Activated T-cell treated with anti-CD3 and anti-CD28 coated beads, Interleukin-2, amount 50 U/mL, for 1 hour (primary cell): ENCODE data around the gene MAP2.

Experiments used
- DNase-seq: peaks from one replicate; pipeline ENCODE4 v3.0.0-alpha.2; 2020

Gene MAP2

DNA sequence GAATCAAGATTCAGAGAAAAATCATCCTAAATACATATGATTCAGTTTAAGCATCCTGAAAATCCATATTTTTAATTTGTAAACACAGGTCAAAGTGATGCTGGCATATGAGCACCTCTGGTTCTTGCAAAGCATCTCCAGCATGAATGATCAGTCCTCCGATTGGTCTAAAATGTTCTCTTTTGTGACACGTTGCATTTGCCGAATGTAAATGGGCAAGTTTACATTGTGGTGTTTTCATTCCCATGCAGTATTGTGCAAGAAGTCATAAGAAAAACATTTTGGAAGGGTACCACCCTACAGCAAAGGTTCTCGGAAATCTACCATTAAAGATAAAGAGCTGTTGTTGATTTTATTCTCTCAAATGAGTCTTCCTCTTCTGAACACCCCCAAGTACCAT lies 239.8 kb downstream of the MAP2 start:
- no peak for DNase-seq

DNA sequence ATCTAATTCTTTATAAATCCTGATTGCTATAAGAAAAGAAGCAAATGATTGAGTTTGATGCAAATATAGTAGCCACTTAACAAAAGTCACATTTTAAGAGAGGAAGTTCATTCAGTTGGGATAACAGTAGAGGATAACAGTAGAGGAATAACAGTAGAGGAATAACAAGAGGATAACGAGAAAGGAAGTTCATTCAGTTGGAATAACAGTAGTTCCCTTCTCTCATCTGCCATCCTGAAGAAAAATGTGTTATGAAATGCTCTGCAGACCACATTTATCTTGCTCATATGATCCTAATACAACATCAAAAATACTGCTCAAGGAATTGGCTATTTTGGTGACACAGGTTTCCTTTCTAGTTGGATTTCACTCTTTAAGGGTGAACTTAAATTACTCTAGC lies 242.4 kb downstream of the MAP2 start:
- no peak for DNase-seq

DNA sequence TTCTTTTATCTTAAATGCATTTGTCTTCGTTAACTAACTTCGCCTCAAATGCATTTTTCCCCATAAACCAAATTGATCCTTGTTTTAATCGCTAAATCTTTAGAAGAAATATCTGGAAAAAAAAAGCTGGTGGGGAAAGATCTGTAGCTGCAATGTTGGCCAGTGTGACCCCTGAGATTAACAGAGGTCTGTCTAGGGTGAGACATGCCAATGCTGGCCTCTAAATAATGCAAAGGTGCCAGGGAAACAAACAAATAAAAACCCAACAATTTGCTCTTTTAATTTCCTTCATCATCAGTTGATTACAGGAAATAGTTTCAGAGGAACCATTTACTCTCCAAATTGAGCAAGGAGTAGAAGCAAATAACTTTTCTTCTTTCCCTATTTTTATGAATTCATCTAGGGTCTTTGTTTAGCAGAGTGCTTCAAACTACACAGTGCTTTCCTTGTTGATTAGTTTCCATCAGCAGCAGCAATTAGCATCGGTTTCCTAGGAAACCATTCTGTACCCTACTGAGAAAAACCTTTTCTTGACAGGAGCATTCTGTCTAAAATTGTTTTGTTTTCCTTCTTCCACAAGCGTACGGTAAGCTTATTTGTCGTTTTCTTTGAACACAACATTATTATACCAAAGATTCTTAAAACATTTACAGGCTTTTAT lies 247.3 kb downstream of the MAP2 start:
- DNase-seq: no peak

DNA sequence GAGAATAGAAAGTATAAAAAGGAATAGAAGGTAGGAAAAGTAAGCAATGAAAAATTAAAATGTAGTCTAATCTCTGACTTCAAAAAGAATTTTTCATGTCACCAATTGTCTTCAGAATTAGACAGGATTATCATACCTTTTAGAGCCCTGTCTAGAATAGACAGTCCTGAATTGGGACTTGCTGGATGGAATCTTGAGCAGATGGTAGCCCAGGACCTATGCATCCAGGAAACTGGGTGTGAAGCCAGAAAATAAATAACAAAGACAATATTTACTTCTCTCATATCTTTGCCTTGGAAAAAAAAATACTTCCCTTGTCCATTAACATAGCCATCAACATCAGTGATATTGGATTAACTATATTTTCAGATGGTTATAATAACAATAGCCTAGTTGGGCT lies 250.0 kb downstream of the MAP2 start:
- DNase-seq: no peak

DNA sequence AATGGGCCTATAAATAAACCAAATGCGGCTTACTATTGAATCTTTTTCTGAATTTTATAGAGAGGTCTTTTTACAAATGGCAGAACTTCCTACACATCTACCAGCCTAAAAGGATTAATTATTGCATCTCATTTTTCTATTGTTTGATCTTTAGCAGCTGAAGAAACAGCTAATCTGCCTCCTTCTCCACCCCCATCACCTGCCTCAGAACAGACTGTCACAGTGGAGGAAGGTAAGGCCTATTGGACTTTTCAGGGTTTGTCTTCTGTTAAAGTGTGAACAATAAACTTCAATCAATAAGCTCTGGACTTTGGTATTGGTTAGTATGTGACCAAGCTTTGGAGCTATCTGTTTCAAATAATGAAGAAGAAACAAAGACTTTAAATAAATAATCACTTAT lies 256.7 kb downstream of the MAP2 start:
- no peak for DNase-seq

DNA sequence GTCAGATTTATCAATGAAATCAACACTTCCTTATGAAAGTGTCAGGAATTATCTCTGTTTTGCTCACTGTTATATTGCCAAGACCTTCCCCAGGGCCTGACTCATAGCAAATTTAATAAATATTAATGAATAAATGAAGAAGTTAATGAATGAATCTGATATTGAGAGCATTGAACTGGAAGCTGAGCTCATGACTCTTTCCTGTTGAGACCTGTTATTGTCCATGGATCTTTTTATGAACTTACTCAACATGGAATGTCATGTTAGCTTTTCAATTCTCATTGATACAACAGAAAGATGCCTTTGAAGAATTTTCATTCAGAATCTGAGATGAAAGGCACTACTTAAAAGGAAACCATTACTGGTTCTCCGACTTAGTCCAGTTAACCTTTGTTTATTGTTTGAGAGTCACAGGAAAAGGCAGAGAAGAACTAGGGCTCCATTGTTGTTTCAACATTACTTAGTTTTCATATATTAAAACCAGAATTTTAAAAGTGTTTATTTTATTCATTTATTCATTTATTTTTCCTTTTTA lies 257.4 kb downstream of the MAP2 start:
- DNase-seq: no peak

DNA sequence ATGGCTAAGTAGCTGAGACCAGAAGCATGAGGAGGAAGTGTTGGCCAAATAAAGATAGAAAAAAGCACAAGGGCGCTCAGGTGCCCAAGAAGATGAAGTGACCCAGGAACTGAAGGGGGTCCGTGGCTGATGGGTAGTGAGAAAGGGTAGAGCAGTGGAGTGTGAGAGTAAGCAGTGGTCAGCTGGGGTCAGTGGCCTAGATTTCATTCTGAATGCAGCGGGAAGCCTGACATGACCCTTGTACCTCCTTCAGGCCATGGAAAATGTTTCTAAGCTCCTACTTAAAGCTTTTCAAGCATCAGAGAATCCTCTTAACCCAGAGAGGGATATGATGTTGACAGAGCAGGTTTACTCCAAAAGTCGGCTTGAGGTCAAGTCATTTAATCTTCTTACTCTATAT lies 258.8 kb downstream of the MAP2 start:
- DNase-seq: no peak

DNA sequence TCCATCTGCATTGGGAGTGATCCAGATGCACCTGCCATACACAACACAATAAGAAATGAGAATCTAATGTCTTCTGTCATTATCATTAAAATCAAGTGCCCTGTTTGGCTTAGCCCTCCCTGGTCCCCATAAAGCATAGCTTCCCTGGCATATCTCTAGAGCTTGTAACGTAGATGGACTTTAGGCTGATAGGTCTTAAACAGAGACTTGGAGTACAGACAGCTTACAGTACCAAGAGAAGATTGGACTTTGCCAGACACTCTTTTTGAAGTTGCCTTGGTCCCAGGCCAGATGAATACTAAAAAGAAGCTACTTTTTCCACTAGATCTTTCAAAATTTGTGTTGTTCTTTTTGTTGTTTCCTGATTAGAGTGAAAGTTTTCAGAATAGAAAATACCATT lies 261.5 kb downstream of the MAP2 start:
- no peak for DNase-seq

DNA sequence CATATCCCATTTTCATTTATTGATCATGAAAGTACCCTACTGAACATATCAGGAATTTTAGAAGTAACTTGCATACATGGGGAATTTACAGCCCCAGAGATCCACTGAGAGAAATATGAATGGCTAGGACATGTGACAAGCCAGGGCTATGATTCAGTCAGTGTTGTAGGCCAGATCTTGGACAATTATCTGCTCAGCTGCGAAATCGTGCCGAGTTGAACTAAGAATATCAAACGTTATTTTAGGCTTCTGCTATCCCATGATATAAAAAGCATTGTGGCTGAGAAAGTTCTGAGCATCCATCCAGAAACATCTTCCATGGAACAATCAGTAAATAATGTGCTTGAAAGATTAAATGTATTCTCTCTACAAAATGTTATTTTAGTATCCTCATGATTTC lies 262.1 kb downstream of the MAP2 start:
- no peak for DNase-seq

DNA sequence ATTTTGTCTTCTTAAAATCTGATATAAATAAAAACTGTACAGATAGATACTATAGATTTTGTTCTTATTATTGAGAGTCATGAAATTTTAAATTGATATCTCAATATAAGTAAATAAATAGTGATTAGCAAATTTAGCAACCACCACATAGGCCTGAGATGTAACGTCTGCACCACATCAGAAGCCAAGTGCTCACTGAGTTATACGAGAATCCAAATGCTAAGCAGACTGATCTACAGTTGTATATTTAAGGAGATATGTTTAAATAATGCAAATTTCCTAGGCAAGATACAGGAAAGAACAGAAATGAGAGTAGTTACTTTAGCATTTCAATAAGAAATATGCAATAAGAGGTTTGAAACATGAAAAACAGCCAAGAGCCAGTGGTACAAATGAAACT lies 262.6 kb downstream of the MAP2 start:
- no peak for DNase-seq

DNA sequence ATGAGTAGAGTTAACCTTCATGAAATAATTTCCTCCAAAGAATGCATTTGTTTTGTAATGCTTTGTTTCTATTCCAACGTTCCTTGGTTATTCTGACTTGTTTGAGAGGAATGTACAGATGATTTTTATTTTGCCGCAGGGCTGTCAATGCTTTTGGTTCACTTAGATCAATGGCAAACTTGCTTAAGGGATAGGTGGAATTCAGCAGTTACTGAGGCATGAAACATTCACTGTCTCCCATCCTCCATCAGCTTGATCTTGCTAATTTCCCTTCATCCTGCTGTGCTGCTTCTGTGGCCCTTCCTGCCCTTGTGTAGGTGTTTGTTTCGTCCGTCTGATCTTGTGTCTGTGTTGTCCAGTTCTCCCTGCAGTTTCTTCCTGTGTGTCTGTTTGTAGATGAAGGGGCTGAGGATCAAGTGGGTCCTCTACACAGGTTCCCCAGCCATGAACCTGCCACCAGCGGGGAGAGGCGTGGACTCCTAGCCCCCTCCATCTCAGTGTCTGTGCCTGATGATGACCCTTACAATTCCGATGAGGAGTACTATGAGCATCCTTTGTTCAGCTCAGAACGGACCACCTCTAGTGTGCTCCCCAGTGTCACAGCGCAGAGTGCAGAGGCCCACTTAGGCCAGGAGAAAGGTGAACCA lies 263.6 kb downstream of the MAP2 start:
- no peak for DNase-seq

DNA sequence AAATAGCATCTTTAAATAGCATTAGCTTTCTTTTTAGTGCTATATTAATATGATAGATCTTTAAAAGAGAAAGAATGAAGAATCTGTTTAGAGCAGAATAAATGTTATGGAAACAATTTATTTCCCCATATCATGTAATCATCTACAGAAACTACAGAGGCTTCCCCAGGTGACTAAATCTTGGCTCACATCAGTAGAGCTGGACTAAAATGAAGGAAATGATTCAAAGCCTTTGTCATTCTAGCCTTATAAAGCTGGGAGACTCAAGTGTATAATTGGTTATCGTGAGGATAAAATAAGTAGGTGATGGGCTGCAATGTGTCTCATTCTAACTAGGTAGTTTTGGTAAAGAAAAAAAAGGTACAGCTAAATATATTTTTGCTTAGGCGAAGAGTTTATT lies 264.5 kb downstream of the MAP2 start:
- no peak for DNase-seq

DNA sequence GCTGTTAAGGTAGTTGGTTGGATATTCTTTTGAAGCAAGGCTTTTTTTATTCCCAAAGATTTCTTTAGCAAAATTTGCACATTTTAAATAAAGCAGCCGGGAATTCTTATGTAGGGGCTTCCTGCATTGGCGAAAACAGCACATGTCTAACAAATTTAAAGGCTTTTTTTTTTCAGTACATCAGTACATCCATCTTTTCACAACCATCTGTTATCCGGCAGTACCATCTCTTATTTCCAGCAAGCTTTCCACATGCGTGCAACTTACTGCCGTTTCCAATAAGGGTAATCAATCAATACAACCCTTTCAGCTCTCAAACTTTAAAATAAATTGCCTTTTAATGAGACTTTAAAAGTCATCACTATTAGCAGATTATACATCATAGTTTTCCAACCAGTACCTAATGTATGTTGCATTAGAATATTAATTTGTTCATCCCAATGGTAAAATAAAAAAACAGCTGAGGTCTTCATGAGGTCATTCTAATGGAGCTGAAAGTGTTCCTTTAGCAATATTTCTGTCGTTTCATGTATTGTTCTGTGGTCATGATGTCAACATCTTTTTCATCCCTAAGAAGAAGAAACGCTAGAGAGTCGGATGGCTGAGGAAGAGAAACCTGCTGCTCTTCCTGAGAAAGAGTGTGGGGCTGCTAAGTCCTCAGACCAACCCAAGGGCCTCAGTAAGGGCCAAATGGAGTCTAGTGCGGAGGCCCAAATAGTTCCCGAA lies 266.3 kb downstream of the MAP2 start:
- DNase-seq: no peak

DNA sequence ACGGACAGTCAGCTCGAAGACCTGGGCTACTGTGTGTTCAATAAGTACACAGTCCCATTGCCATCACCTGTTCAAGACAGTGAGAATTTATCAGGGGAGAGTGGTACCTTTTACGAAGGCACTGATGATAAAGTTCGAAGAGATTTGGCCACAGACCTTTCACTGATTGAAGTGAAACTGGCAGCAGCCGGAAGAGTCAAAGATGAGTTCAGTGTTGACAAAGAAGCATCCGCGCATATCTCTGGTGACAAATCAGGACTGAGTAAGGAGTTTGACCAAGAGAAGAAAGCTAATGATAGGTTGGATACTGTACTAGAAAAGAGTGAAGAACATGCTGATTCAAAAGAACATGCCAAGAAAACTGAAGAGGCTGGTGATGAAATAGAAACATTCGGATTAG lies 270.9 kb downstream of the MAP2 start:
- DNase-seq: no peak

DNA sequence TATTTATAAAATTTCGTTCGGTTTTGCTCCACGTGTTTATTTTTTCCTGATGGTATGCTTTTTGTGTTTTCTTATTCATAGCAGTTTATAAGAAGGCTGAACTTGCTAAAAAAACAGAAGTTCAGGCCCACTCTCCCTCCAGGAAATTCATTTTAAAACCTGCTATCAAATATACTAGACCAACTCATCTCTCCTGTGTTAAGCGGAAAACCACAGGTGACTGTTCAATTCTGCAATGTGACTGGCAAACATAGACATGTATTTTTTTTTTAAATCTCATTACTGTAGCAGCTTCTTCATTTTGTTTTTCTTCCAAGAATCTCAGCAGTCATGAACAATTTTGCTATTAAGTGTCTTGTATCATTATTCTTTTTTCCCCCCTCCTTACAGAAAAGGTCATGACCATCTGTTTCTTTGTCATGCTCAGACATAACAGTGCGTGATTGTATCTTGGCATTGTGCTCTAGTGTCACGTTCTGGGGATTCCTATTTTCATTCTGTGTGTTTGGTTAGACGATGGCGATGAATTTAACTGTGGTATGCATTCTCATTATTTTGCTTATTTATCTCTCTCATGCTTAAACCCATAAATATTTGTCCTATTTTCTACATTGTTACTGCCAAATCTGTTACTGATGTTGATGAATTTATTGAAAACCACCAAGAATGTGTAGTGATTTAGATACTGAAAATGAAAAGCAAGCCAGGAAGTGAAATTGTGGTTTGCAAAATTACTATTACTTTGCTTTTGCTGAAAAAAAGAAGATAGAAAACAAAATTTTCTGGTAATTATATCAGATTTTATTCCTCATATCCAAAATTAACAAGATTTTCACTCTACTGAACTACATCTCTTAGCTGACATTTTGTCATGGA lies 273.2 kb downstream of the MAP2 start:
- DNase-seq: no peak

DNA sequence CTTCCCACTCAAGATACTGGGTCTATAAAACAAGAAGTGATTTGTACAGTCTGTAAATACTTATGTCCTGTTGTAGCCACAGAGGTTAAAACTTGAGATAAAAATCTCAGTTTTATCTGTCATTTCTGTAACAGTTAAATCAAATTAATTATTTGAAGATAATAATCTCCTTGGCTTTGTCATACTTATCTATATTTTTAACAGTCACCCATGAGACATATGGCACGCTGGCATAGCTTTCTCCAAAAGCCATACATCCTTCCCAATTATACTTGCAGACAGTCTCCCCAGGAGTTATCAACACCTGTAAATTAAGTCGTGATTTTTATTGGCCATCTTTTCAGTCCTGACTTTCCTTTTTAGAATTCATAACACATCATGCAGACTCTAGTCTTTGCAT lies 278.9 kb downstream of the MAP2 start:
- DNase-seq: no peak

DNA sequence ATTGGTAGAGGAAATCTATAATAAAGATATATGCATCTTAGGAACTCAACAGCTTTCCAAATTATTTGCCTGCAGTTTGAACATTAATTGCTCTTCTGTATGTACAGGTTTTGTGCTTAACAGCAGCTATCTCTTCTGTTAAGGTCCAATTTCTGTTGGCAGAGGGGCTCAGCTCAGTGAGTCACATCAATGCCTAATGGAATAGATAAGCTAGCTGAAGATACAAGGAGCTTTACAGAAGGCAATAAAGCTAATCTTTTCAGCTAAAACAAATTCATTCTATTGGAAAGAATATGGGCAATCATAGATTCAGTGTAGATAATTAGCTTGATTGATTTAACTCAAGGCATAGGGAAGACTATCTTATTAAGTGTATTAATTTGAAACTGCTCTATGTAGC lies 289.4 kb downstream of the MAP2 start:
- no peak for DNase-seq

DNA sequence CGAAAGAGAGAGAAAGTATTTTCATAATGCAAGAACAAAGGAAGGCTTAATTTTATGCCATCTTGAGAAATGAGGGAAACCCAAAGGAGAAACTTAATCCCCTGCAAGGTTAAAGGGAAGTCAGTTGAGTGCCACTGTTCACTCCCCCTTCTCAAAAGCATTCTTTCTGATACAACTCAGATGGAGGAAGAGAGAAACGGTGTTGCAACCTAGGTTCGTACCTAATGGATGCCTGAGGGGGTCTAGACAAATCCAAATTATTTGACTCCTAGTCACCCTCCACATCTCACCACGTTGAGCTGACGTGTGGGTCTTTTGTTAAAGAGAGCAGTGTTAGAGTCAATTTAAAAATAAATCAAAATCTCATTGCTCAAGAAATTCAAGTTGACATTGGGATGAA lies 295.2 kb downstream of the MAP2 start:
- no peak for DNase-seq

DNA sequence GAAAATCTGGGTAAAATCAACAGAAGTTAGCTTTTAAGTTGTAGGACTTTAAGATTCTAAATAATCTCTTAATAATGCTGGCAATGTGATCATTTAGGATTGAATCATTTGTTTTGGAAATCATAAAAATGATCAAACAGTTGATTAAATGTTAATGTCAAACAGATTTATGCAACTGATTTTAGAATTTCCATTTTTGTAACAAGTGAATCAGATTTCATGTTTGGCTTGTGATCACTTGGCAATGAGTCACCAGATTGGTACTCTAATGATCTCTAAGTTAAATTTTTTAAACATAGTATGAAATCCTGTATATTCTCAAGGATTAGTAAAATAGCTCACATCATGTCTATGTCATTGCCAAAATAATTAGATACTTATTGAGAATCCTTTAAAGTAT lies 297.6 kb downstream of the MAP2 start:
- DNase-seq: no peak

DNA sequence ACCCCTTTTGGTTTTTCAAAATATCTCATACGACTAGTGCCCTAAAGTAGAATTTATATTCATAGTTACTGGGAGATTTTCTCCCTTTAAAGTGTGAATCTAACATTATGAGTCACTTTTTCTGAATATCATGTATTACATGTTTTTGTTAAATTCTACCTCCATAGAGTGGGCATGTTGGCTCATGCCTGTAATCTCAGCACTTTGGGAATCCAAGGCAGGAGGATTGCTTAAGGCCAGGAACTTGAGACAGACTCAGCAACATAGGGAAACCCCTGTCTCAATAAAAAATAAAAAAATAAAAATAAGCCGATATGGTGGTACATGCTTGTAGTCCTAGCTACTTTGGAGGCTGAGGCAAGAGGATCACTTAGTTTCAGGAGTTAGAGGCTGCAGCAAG lies 302.5 kb downstream of the MAP2 start:
- DNase-seq: no peak

DNA sequence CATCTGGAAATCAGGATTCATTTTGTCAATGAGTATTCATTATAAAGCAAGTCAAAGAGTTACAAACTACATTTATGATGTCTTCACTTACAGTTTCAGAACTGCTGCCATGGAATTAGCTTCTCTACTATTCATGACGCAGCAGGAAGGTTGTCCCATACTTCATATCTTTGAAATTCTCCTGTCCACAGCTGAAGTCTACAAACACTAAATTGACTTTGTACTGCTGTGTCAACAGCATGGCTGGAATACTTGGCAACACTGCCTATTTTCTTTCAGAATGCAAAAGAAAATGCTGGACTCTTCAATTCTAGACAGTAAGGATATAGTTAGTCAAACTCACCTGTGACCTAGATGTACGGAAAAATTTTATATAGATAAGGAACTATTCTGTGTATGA lies 303.2 kb downstream of the MAP2 start:
- no peak for DNase-seq

DNA sequence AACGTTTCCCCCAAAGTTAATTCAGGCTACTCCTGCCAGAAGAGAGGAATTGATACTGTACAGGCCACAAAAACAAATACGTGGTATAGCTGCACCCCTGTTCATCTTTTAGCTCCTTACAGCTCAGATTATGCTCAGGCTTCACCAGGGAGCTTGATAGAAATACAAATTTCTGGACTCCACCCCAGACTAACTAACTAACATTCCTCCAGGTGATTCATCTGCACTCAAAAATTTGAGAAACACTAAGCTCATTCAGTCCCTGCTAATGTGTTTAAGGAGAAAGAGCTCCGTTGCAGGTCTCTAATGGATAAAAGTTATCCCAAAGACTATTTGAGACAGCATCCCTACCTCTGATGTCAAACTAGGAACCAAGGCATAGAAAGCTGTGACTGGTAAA lies 311.0 kb downstream of the MAP2 start:
- no peak for DNase-seq

DNA sequence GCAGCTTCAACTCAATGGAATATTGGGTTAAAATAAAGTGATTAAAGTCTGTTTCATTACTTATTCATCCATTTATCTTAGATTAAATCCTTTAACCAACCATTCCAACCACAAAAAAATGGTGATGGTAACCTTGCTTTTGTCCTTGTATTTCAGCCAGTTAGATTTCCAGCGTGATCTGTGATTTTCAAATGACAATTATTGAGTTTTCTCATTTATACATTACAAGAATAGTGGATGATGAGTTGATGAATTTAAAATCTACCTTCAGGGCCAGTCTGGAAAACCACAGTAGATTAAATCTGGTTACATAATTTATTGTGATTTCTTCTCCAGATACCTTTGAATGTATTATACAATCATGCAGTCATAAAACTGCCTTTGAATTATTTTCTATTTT lies 318.1 kb downstream of the MAP2 start:
- no peak for DNase-seq
